GM19238 (cell line): ENCODE results near the gene TMEM109.
"Not testable (repeated sequence)": the region's sequence is repeated elsewhere in the genome, so short reads cannot be mapped to it uniquely, and the experiment has no call there.

Experiments
- DNase-seq: peaks from one replicate; pipeline ENCODE4 v3.0.0; 2011; ENCODE audit warnings: low spot score; ENCODE audit not compliant: insufficient read length

The TMEM109 gene

DNA sequence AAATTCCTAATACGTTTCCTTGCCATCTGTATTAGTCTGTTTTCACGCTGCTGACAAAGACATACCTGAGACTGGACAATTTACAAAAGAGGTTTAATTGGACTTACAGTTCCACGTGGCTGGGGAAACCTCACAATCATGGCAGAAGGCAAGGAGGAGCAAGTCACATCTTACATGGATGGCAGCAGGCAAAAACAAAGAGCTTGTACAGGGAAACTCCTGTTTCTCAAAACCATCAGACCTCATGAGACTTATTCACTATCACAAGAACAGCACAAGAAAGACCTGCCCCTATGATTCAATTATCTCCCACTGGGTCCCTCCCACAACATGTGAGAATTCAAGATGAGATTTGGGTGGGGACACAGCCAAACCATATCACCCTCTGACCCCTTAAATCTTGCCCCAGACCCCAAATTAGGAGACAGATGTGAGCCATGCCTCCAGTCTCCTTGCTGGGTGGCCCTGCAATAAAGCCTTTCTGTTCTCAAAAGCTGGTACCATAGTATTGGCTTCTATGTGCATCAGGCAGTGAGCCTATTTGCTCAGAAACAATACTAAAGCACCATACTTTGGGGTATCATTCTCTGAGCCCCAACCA is 4.2 kb upstream of the TMEM109 start:
- DNase-seq: not testable (repeated sequence)

DNA sequence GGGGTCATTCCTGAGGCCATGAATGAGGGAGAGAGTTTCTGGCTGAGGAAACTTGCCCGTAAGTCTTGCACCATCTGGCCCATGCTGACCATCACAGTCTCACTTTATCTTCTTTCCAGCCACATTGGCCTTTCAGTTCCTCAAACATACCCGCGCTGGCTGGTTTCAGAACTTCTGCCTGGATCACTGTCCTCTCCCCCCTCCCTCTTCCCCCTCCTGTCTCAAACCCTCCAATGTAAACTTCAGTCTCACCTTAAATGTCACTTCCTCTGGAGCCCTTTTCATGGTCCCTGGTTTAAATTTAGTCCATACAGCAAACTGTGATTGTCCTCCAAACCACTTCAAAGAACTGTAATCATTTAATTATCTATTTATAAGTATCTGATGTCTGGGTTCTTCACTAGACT is 3.7 kb upstream of the TMEM109 start:
- DNase-seq: no peak

DNA sequence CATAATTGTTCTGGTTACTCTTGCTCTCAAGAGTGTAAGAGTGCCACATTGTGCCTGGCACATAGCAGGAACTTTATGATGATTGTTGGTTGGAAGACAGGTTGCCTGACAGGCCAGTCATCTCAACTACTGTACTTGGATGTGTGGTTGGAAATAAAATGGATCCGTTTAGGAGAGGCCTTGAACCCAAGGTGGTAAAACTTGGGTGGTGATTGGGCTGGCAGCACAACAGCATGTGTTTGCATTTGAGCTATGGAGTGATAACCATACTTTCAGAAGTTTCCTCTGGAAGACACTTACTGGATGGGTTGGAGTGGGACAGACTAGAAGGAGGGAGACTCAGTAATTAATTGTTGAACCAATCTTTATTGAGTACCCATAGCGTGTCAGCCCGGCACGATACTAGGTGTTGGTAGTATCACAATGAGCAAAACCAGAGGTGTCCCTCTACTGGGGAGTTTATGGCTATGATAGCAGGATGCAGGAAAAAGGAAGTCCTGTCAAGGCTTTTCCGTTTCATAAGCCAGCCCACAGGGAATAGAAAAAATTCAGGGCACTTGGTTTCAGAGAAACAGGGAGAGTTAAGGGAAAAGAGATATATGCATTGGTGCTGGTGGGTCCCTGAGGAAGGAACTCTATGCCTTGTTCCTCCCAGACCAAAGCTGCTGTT is 3.1 kb upstream of the TMEM109 start:
- no peak for DNase-seq

DNA sequence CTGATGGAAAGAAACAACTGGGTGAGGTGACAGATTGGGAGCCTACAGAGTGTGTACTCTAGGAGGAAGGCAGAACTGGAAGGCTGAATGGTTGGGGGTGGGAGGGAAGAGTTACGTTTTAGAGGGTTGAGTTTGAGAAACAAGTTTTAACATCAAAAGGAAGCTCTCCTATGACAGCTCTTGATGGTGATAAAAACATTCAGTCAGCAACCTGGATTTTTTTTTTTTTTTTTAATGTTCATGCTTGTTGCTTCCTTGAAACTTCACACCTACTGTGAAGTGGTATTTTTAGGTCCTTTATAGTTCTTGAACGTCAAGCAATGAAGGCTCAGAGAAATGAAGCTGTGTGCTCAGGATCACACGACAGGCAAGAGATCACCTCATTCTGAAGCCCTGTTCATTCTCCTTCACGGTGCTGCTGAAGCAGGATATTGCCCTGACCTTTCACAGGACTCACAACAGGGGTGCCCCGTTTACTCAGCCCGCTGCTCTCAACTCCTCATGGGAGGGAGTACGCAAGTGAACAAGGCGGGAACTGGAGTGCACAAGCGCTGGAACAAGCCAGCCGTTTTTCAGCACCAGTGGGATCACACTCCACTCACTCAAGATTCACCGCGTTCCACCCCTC is 1.6 kb upstream of the TMEM109 start:
- no peak for DNase-seq

GRCh38 chr11:60912851-60913528 is 968 bp upstream of the TMEM109 start:
- DNase-seq: no peak

DNA sequence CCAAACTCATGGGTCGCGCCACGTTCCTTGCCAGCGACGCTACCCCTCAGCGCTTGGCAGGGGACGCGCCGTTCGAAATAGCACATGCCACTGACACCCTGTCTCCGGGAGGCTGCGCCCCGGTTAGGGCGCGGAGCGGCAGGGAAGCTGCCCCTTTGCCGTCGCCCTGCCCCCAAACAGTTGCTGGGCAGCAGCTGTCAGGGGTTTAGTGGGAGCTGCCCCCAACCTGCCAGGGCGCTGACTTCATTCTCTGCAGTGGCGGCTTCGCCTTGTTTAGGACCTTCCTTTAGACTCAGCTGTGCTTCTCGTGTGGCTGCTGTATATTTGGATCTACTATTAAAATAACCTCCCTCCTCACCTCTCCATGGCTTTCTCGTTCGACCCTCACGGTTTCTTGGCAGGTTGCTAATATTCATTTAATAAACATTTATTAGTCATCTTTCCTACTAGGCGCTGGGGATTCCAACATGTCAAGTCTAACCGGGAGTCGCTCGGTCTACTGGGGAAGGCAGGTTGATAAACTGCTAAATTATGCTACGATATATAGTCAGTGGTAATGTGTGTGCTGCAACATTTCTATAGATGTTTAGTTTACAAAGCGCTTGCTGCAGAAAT is 782 bp downstream of the TMEM109 start:
- no peak for DNase-seq

- DNase-seq: peak; percentile 79
These were observed 1.4 kb downstream of the TMEM109 start for GRCh38 chr11:60915248-60915914.

DNA sequence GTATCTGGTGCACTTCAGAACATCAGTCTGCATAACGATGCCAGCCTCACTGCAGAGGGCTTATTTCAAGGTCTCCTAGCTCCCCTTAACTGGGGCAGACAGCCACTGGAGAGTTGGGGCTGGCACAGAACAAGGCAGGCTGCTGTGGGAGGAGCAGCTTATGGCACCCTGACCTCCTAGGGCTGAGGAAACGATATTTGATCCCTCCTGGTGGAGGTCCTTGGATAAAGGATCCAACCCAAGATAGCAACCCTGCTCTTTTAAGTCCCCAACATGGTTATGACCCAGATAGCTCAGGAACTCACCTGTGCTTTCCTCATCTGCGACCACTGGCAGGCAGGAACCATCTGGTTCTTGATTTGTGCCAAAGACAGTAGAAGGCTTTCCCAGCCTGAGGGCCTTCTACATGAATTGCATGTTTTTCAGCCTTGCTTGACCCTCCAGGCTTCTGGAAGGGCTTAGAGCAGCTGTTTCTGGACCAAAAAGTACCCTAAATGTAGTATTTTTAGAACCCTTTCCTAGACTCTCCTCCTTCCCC is 2.8 kb downstream of the TMEM109 start:
- DNase-seq: no peak

DNA sequence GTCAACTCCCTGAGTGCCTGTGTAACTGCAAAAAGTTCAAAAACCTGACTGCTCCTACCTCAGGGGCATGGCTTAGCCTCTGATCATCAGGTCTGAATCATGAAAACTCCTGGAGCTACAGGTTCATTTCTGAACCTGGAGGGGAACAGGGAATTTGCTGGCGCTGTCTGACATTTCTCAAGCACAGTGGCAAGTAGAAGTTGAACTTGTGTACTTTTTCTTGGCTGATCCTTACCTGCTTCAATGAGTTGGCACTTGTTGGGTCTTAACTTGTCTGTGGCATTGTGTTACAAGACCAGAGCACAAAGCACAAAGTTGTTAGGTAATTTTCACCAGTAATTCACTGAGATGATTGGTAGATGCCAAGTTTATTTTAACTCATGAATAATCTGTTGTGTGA is 3.3 kb downstream of the TMEM109 start:
- no peak for DNase-seq

DNA sequence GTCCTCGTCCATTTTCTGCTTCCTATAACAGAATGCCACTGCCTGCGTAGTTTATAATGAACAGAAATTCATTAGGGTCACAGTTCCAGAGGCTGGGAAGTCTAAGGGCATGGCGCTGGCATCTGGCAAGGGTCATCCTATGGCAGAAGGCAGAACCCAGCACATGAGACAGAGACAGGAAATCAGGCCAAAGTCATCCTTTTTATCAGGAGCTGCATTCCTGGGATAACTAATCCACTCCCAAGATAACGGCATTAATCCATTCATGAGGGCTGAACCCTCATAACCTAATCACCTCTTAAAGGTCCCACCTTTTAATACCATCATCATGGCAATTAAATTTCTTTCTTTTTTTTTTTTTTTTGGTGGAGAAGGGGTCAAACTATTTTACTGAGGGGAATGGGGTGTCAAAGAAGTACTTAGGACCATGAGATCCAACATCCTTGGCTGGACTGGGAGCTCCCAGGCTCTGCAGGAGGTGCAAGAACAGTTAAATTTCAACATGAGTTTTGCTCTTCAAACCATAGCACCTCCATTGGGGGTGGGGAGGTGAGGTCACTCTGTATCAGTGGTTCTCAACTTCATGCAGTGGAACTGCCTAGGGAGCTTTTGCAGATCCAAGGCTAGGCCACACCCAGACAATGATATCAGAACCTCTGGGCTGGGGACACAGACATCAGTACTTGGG is 4.4 kb downstream of the TMEM109 start:
- DNase-seq: no peak

DNA sequence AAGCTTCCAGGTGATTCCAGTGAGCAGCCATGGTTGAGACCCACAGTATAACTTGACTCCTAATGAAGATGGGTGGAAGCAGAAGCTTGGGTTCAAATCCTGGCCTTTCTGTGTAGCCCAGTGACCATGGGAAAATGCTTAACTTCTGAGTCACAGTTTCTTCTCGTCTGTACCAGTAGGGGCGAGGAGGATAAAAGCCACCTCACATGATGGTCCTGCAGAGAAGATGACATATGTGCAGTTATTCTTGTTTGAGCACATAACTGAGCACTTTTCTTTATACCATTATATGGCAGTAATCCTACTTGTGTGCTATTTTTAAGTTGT is 4.9 kb downstream of the TMEM109 start:
- no peak for DNase-seq

DNA sequence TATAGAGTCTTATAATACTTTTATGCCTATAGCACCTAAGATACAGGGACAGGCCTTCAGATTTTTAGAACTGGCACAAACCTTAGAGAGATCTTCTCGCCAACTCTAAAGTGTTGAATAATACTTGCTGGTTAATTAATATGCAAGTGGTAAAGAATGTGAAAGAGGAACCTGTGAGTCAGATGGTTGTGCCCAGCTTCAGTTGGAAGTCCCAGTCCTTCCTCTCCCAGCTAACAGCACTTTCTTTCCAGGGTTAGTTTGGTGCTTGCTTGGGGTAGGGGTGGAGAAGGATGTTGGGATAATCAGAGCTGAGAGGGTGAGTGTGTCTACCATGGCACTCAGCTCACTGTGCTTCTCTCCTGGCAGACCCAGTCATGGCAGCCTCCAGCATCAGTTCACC is 5.4 kb downstream of the TMEM109 start:
- no peak for DNase-seq

- no peak for DNase-seq
These were observed 6.0 kb downstream of the TMEM109 start for GRCh38 chr11:60919956-60920355.

- DNase-seq: no peak
These were observed 7.3 kb downstream of the TMEM109 start for GRCh38 chr11:60921259-60921658.

DNA sequence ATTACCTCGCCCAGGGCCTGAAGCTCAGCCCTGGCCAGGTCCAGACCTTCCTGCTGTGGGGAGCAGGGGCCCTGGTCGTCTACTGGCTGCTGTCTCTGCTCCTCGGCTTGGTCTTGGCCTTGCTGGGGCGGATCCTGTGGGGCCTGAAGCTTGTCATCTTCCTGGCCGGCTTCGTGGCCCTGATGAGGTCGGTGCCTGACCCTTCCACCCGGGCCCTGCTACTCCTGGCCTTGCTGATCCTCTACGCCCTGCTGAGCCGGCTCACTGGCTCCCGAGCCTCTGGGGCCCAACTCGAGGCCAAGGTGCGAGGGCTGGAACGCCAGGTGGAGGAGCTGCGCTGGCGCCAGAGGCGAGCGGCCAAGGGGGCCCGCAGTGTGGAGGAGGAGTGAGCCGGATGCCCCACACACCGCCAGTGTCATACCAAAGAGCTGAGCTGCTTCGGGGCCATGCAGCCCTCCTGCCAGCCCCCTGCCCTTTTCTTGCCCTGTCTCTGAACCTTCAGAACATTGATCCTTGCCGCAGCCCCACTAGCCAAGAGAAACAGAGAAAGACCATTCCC is 7.9 kb downstream of the TMEM109 start:
- no peak for DNase-seq

GRCh38 chr11:60922906-60923305 is 8.9 kb downstream of the TMEM109 start:
- no peak for DNase-seq

GRCh38 chr11:60923326-60923725 is 9.4 kb downstream of the TMEM109 start:
- DNase-seq: no peak

- no peak for DNase-seq
These were observed 9.8 kb downstream of the TMEM109 start for GRCh38 chr11:60923800-60924109.

DNA sequence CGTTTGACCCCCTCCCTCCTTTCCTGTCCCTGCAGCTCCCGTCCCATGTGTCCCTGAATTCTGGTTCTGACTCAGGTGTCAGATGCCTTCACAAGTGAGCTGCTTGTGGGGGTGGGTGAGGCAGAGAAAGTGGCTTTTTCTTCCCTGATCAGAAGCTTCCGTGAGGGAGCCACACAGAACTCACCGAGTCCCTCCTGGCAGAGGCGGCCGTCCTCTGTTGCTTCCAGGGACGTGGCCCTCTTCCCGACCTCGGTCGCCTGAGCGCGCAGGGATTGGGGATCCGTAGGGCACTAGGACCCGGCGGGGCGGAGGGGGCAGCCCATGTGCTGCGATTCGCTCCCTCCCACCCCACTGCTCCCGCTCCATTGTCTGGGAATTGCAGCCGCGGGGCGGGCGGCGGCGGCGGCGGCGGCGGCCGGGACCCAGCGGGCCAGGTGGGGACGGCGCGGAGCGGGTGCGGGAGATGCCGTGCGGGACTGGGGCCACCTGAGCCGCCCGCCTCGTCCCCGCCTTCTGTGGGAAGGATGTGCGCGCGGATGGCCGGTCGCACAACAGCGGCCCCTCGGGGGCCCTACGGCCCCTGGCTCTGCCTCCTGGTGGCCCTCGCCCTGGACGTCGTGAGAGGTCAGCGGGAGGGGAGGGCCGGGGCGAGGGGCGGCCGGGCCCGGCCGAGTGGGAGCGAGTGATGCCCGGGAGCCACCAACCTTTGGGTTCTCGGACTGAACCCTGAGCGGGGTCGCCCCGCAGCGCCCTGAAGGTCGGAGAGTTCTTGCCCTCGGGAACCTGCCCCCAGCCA is 10.3 kb downstream of the TMEM109 start, which contains the start of gene TMEM132A:
Gene TMEM132A (plus strand): TSS at position 351 of the 796 bp plus-strand sequence. CDS start 174 bp downstream, at position 525.
- peak; percentile 80 for DNase-seq
